Endodermal cell (in vitro differentiated cells): ENCODE data around the gene FSD1. TPM values are rescaled to one million over a fixed set of nuclear protein-coding genes. Genes with fewer than 3 reads are reported as not detected.

Experiments
- DNase-seq: peaks from one replicate; pipeline ENCODE4 v3.0.0-alpha.2; 2017
- H3K27ac ChIP-seq: 2 replicates; pipeline ENCODE4 v1.5.1; 2013; ENCODE audit warnings: mild to moderate bottlenecking, low read depth, low read length, moderate library complexity
- H3K27me3 ChIP-seq: 2 replicates; pipeline ENCODE4 v1.6.1; 2013; ENCODE audit warnings: mild to moderate bottlenecking, low read length, moderate library complexity; ENCODE audit not compliant: insufficient read depth, control insufficient read depth, poor library complexity, severe bottlenecking
- H3K36me3 ChIP-seq: 2 replicates; pipeline ENCODE4 v1.7.0; 2013; ENCODE audit warnings: mild to moderate bottlenecking, low read length, moderate library complexity; ENCODE audit not compliant: control insufficient read depth, insufficient read depth
- H3K4me1 ChIP-seq: one replicate; pipeline ENCODE4 v1.7.0; 2013; ENCODE audit warnings: low read length; ENCODE audit not compliant: control insufficient read depth, insufficient read depth
- H3K4me3 ChIP-seq: 2 replicates; pipeline ENCODE4 v1.5.1; 2013; ENCODE audit warnings: mild to moderate bottlenecking, low read length, moderate library complexity
- H3K9ac ChIP-seq: 2 replicates; pipeline ENCODE4 v1.6.1; 2013; ENCODE audit warnings: mild to moderate bottlenecking, low read length, moderate library complexity; ENCODE audit not compliant: poor library complexity, severe bottlenecking; ENCODE audit errors: extremely low read depth
- H3K9me3 ChIP-seq: 2 replicates; pipeline ENCODE4 v1.6.1; 2013; ENCODE audit warnings: mild to moderate bottlenecking, low read length, moderate library complexity; ENCODE audit not compliant: control insufficient read depth
- H3K27ac Mint-ChIP-seq: 2 replicates; pipeline ENCODE4 v1.8.0; 2020; ENCODE audit warnings: mixed read lengths
- H3K27me3 Mint-ChIP-seq: 2 replicates; pipeline ENCODE4 v1.8.0; 2021; ENCODE audit warnings: mild to moderate bottlenecking, mixed read lengths; ENCODE audit not compliant: insufficient read depth
- H3K36me3 Mint-ChIP-seq: 2 replicates; pipeline ENCODE4 v1.8.0; 2020; ENCODE audit warnings: low read depth, mixed read lengths
- H3K4me1 Mint-ChIP-seq: 2 replicates; pipeline ENCODE4 v1.8.0; 2020; ENCODE audit warnings: mixed read lengths
- H3K4me3 Mint-ChIP-seq: 2 replicates; pipeline ENCODE4 v1.8.0; 2020; ENCODE audit warnings: mild to moderate bottlenecking, moderate library complexity, mixed read lengths
- H3K9me3 Mint-ChIP-seq: 2 replicates; pipeline ENCODE4 v1.8.0; 2020; ENCODE audit warnings: mild to moderate bottlenecking, mixed read lengths
- CTCF ChIP-seq: fragments of 200-600 bp; sonication (generic); conservative IDR thresholded peaks from 2 replicates; pipeline ENCODE4 v1.5.0; 2021; ENCODE audit warnings: antibody characterized with exemption, mild to moderate bottlenecking
- WGBS, 2 experiments: methylation state at CpG; one replicate each; pipeline versions ENCODE4 v1.1.5 to v1.1.7; 2013; ENCODE audit warnings: missing lambda C conversion rate in 2 of 2, mixed read lengths in 1 of 2; ENCODE audit not compliant: insufficient coverage in 1 of 2, insufficient read length in 1 of 2; 5-methylcytosine and 5-hydroxymethylcytosine counted together
- total RNA-seq, 2 donors: library from RNA; stranded (reverse); fragmentation: NEBNext Ultra II Directional in 1 of 2; extraction: Animal tissue kit (Norgen Biotek cat#: 25700) in 1 of 2; gene quantifications; 2 replicates in 1 of 2; 3 replicates in 1 of 2; pipeline ENCODE4 v1.2.1, GENCODE V29; 2021

The FSD1 gene
- total RNA-seq, 2 donors from 2014 or later, result 33.3 to 37.9 TPM

- Mint-ChIP-seq H3K9me3 (no peaks in the 10 kb centered on the region), H3K27ac (no peak overlapping the region), H3K4me1 (no peaks in the 10 kb centered on the region), H3K4me3 (no peak overlapping the region), H3K27me3 (no peaks in the 10 kb centered on the region), H3K36me3 (peaks cover 46% of the 10 kb centered on the region)
- WGBS, 2 experiments, result 91 to 93% methylated on average over 9 to 17 of the region's 18 CpGs
- Histone ChIP-seq H3K27ac (no peak overlapping the region), H3K27me3 (no peaks in the 10 kb centered on the region), H3K4me3 (no peak overlapping the region), H3K36me3 (peaks cover 16% of the 10 kb centered on the region), H3K9me3 (no peaks in the 10 kb centered on the region), H3K9ac (no peak overlapping the region), H3K4me1 (no peaks in the 10 kb centered on the region)
- DNase-seq, result no peak
- no peak for TF ChIP-seq CTCF
Measured at GRCh38 chr19:4266253-4267000, 38.0 kb upstream of the FSD1 start.

DNA sequence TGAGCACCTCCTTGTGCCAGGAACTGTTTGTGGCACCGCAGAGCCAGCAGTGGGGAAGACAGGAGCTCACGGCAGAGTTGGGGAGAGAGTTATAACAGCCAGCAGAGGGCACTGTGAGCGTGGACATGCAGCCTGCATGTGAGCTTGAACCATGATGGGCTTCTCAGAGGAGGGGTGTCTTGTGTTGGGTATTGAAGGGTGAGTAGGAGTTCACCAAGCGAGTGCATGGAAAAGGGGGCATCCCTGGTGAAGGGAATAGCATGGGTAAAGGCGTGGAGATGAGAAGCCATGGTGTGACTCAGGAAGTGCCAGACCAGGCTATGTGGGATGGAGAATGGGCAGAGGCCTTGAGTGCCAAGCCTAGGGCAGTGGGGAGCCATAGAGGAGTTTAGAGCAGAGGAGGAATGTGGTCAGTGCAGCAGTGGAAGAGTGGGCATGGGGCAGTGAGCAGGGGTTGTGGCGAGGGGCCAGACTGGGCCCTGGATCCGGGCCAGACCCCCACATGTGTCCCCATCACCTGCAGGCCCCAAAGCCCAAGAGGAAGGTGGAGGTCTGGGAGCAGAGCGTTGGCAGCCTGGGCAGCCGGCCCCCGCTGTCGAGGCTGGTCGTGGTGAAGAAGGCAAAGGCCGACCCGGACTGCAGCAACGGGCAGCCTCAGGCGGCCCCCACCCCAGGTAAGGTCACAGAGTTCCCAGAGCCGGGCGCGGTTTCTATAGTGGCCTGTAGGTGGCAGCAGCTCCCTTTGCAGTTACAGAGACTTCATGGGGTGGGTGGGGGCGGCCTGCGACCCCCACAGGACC, 37.1 kb upstream of the FSD1 start:
- H3K9ac ChIP-seq, result no peak overlapping the region
- H3K4me3 ChIP-seq, result no peak overlapping the region
- Mint-ChIP-seq H3K36me3 (peaks cover 50% of the 10 kb centered on the region), H3K27ac (no peak overlapping the region), H3K27me3 (no peaks in the 10 kb centered on the region), H3K4me1 (no peaks in the 10 kb centered on the region), H3K4me3 (no peak overlapping the region), H3K9me3 (no peaks in the 10 kb centered on the region)
- H3K27ac ChIP-seq, result no peak overlapping the region
- 41% methylated on average over 11 to 21 of the region's 21 CpGs for WGBS, 2 experiments
- no peaks in the 10 kb centered on the region for H3K27me3 ChIP-seq
- H3K36me3 ChIP-seq, result peaks cover 16% of the 10 kb centered on the region
- H3K9me3 ChIP-seq, result no peaks in the 10 kb centered on the region
- DNase-seq, result peak; percentile 93
- H3K4me1 ChIP-seq, result no peaks in the 10 kb centered on the region
- TF ChIP-seq CTCF, result peak; percentile 85

GRCh38 chr19:4267901-4268815, 36.2 kb upstream of the FSD1 start:
- H3K4me3 Mint-ChIP-seq, result no peak overlapping the region
- no peaks in the 10 kb centered on the region for H3K9me3 ChIP-seq
- H3K4me3 ChIP-seq, result no peak overlapping the region
- H3K9me3 Mint-ChIP-seq, result no peaks in the 10 kb centered on the region
- no peaks in the 10 kb centered on the region for H3K4me1 ChIP-seq
- DNase-seq, result no peak
- no peak overlapping the region for H3K27ac ChIP-seq
- H3K36me3 Mint-ChIP-seq, result peaks cover 48% of the 10 kb centered on the region
- H3K36me3 ChIP-seq, result peaks cover 15% of the 10 kb centered on the region
- no peaks in the 10 kb centered on the region for H3K4me1 Mint-ChIP-seq
- H3K9ac ChIP-seq, result no peak overlapping the region
- TF ChIP-seq CTCF, result no peak
- no peaks in the 10 kb centered on the region for H3K27me3 Mint-ChIP-seq
- H3K27ac Mint-ChIP-seq, result no peak overlapping the region
- WGBS, 2 experiments, result 94 to 95% methylated on average over 23 to 30 of the region's 30 CpGs
- H3K27me3 ChIP-seq, result no peaks in the 10 kb centered on the region
